Endothelial cell of umbilical vein (primary cell): ENCODE measurements around the gene DR1. TPM values are rescaled to one million over a fixed set of nuclear protein-coding genes. Genes with fewer than 3 reads are reported as not detected.

Source experiments
- polyA plus RNA-seq, 4 experiments: library from polyadenylated mRNA; depleted of rRNA in 3 of 4; stranded (reverse) in 3 of 4; unstranded in 1 of 4; fragments of >200 nt; gene quantifications; 2 replicates each; pipeline versions ENCODE4 v1.2.1 to v1.2.3, GENCODE V29; 2011 to 2012; ENCODE audit warnings: missing spikeins in 1 of 4
- small RNA-seq: library from RNA; depleted of rRNA; stranded (forward); fragments of <200 nt; gene quantifications from one replicate; pipeline ENCODE3, GENCODE V24; 2012; ENCODE audit warnings: low replicate concordance, low read depth; ENCODE audit not compliant: insufficient read depth, insufficient read length
- total RNA-seq: library from RNA; stranded (reverse); gene quantifications from 2 replicates; pipeline ENCODE4 v1.2.3, GENCODE V29; 2021

The DR1 gene
- total and polyA plus RNA-seq, 2 donors (not counting 3 experiments of a cell fraction or from before 2014, with no cell fraction given) = 11.7 to 49.4 TPM

Small RNAs within 50 kb of the gene (small RNA-seq; reads per million reads assigned to genes)
- not detected for gene RF00019

Other genes starting within 250 kb of the DR1 start
- gene TMED5, start 165.5 kb upstream of the DR1 start, total RNA-seq = 48.8 and 51.2 TPM in 2 replicates
- gene TMED5, start 165.5 kb upstream of the DR1 start, polyA plus RNA-seq = 23.3 and 24.2 TPM in 2 replicates
- gene CCDC18, start 165.2 kb upstream of the DR1 start, total RNA-seq = 9.9 and 11.2 TPM in 2 replicates
- gene CCDC18, start 165.2 kb upstream of the DR1 start, polyA plus RNA-seq = 1.5 and 2.2 TPM in 2 replicates
- gene FNBP1L, start 102.2 kb downstream of the DR1 start, total RNA-seq = 56.4 and 56.5 TPM in 2 replicates
- gene FNBP1L, start 102.2 kb downstream of the DR1 start, polyA plus RNA-seq = 23.3 and 28.1 TPM in 2 replicates